GM20000 (cell line): Measurements from ENCODE around the gene ABCA3.

Experiments used
- DNase-seq: peaks from one replicate; pipeline ENCODE4 v3.0.0; 2012; ENCODE audit warnings: low spot score
- TF ChIP-seq, protein P1 (sequence below): IDR thresholded peaks from 2 replicates; pipeline ENCODE4 v1.5.1; 2012; ENCODE audit warnings: mild to moderate bottlenecking, control low read depth; ENCODE audit errors: extremely low read depth, missing control alignments

ABCA3 gene

DNA sequence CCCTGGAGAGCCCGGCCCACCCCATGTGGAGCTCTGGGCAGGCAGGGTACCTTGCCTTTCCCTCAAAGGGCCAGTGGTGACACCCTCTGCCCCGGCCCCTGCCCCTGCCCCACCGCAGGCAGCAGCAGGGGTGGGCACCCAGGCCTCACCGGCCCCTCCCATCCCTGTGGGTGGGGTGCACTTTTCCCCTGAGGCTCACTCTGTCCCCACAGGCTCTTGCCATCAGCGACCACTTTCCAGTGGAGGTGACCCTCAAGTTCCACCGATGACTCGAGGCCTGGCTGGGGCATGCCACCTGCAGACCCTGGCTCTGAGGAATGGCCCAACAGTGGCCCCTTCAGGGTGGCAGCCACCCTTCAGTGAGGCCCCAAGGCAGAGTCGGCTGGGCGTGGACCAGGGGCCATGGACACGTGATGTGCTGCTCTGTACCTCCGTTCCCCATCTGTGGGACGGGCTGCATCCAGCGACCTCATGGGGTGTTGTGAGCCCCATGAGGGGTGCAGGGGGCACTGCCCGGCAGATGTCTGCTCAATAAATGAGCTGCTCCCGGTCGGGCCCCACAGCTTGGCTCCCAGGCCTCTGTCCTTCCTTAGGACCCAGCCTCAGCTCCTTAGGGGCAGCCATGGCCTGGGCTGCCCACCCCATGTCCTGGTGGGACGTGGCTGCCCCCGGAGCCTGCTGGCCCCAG, 102.2 kb downstream of the ABCA3 start:
- DNase-seq, result no peak
- TF ChIP-seq, protein P1, sequence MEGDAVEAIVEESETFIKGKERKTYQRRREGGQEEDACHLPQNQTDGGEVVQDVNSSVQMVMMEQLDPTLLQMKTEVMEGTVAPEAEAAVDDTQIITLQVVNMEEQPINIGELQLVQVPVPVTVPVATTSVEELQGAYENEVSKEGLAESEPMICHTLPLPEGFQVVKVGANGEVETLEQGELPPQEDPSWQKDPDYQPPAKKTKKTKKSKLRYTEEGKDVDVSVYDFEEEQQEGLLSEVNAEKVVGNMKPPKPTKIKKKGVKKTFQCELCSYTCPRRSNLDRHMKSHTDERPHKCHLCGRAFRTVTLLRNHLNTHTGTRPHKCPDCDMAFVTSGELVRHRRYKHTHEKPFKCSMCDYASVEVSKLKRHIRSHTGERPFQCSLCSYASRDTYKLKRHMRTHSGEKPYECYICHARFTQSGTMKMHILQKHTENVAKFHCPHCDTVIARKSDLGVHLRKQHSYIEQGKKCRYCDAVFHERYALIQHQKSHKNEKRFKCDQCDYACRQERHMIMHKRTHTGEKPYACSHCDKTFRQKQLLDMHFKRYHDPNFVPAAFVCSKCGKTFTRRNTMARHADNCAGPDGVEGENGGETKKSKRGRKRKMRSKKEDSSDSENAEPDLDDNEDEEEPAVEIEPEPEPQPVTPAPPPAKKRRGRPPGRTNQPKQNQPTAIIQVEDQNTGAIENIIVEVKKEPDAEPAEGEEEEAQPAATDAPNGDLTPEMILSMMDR, result no peak

DNA sequence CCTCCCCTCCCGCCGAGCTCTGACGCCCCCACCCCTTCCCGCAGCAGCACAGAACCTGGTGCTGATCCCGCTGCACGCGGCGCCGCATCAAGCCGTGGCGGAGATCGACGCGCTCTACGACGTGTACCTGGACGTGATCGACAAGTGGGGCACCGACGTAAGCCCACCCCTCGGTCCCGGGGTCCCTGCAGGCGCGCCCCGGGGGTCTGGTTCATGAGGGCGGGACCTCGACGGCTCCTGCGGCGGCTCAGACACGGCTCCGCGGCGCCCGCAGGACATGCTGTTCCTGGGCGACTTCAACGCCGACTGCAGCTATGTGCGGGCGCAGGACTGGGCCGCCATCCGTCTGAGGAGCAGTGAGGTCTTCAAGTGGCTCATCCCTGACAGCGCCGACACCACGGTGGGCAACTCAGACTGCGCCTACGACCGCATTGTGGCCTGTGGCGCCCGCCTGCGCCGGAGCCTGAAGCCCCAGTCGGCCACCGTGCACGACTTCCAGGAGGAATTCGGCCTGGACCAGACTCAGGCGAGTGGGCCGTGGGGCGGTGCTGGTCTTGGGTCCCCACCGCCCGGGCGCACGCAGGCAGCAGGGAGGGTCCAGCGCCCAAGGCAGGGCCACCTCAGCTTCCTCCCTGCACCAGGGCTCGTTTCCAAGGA, 102.9 kb downstream of the ABCA3 start:
- TF ChIP-seq, protein P1, result no peak
- DNase-seq, result no peak

DNA sequence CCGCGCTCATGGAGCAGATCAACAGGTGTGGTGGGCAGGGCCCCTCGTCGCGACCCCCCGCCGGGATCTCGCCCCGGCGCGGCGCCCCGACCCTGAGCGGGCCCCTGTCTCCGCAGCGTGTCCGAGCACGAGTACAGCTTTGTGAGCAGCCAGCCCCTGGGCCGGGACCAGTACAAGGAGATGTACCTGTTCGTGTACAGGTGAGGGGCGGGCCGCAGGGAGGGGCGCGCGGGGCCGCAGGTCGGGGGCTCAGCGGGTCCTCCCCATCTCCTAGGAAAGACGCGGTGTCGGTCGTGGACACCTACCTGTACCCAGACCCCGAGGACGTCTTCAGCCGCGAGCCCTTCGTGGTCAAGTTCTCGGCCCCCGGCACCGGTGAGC, 103.4 kb downstream of the ABCA3 start:
- TF ChIP-seq, protein P1, result no peak
- no peak for DNase-seq

DNA sequence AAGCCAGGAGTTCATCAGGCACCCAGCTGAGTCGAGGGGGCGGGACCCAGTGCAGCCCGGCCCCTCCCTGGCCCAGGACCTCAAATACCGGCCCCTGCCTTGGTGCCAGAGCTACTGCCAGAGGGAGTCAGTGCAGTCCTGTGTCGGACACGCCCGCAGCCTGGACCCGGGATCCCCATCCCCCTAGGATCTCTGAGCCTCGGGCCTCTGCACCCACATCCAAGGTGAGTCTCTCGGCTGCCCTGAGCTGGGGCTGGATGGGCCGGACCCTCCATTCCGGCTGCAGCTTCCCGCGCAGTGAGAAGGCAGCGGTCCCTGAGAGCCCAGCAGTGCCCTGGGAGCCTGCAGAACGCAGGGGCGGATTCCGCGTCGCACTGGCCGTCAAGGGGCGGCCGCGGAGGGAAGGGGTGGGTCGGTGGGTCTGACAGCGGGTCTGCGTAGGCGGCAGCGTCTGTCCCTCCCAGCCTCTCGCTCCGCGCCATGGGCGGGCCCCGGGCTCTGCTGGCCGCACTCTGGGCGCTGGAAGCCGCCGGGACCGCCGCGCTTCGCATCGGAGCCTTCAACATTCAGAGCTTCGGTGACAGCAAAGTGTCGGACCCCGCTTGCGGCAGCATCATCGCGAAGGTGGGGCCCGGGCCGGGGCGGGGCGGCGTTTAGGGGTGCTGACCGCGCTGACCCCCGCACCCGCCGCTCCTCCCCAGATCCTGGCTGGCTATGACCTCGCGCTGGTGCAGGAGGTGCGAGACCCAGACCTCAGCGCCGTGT, 104.0 kb downstream of the ABCA3 start, which contains the start of gene DNASE1L2:
DNASE1L2 (plus strand) TSS at position 108 of the 765 bp plus-strand sequence; CDS start at position 481, 373 bp downstream.
- no peak for DNase-seq
- TF ChIP-seq, protein P1, result no peak

DNA sequence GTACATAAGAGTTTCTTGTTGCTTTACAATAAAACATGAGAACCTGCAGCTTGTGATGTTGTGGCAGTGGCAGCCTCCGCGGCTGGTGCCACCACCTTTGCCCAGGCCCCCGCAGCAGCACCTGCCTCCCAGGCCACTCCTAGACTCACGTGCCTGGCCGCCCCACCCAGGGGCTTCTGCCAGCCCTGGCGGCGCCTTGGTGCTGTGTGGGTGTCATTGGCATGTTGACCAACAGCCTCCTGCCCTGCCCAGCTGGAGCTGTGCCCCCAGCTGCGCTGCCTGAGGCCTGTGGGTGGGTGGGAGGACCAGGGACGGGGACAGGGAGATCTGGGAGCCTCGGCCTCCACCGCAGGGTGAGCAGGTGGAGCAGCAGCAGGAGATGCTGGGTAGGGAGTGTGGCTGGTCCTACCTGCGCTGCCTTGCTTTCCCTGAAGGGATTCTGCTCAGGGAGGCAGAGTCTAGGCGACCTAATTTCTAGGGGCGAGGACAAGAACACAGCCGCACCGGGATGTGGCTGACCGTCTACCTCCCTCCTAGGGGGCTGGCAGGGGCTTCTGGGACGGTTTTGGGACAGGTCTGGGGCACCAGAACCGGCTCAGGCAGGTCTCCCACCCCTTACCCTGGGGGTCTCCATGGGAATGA, 104.7 kb downstream of the ABCA3 start:
- TF ChIP-seq, protein P1, result no peak
- DNase-seq, result no peak

DNA sequence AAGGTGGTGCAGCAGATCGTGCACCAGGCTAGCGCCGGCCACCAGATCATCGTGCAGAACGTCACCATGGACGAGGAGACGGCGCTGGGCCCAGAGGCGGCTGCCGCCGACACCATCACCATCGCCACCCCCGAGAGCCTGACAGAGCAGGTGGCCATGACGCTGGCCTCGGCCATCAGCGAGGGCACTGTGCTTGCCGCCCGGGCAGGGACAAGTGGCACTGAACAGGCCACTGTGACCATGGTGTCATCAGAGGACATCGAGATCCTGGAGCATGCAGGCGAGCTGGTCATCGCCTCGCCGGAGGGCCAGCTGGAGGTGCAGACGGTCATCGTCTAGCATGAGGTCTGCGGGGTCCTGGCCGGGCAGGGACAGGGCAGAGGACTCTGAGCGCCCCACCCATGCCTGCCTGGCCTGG, 105.3 kb downstream of the ABCA3 start:
- TF ChIP-seq, protein P1, result no peak
- no peak for DNase-seq
